Right lung (tissue), 10 donors: ENCODE data around the gene ZC3H13. TPM values are rescaled to one million over a fixed set of nuclear protein-coding genes. Genes with fewer than 3 reads are reported as not detected.
A peak's percentile ranks its signal among the peaks of the same experiment; 100 is the strongest.

Experiments used
- DNase-seq, 2 donors: peaks; one replicate each; pipeline ENCODE4 v3.0.0-alpha.2; 2013
- long read RNA-seq, 8 donors: transcript quantifications; one replicate each; lab custom pipeline, GENCODE V29; 2026
- polyA plus RNA-seq, 5 donors: library from polyadenylated mRNA; unstranded; fragments of 120-200 nt; gene quantifications; one replicate each; pipeline versions ENCODE4 v1.2.1 to v1.2.3, GENCODE V29; 2013; ENCODE audit warnings: inconsistent platforms in 1 of 5, low replicate concordance in 1 of 5; ENCODE audit not compliant: insufficient read length in 5 of 5, insufficient read depth in 1 of 5

ZC3H13 gene
- 10 to 100 TPM; 44.4 to 73.2 (median 64.5) TPM for polyA plus RNA-seq
- long read RNA-seq, donor 1, partial matches to known transcripts = 47 of 54 reads
- long read RNA-seq, donor 1, other reads (novel, unspliced or antisense) = 6 of 54 reads
- long read RNA-seq, donor 2, partial matches to known transcripts = 18 of 19 reads
- long read RNA-seq, donor 2, other reads (novel, unspliced or antisense) = 0 of 19 reads
- long read RNA-seq, donor 3, partial matches to known transcripts = 36 of 39 reads
- long read RNA-seq, donor 3, other reads (novel, unspliced or antisense) = 0 of 39 reads
- long read RNA-seq, donor 4, partial matches to known transcripts = 43 of 44 reads
- long read RNA-seq, donor 4, other reads (novel, unspliced or antisense) = 0 of 44 reads
- long read RNA-seq, donor 5, partial matches to known transcripts = 67 of 67 reads
- long read RNA-seq, donor 5, other reads (novel, unspliced or antisense) = 0 of 67 reads
- long read RNA-seq, donor 6, partial matches to known transcripts = 37 of 37 reads
- long read RNA-seq, donor 6, other reads (novel, unspliced or antisense) = 0 of 37 reads
- long read RNA-seq, donor 7, partial matches to known transcripts = 12 of 12 reads
- long read RNA-seq, donor 7, other reads (novel, unspliced or antisense) = 0 of 12 reads
- long read RNA-seq, donor 8, partial matches to known transcripts = 9 of 14 reads
- long read RNA-seq, donor 8, other reads (novel, unspliced or antisense) = 5 of 14 reads

DNA sequence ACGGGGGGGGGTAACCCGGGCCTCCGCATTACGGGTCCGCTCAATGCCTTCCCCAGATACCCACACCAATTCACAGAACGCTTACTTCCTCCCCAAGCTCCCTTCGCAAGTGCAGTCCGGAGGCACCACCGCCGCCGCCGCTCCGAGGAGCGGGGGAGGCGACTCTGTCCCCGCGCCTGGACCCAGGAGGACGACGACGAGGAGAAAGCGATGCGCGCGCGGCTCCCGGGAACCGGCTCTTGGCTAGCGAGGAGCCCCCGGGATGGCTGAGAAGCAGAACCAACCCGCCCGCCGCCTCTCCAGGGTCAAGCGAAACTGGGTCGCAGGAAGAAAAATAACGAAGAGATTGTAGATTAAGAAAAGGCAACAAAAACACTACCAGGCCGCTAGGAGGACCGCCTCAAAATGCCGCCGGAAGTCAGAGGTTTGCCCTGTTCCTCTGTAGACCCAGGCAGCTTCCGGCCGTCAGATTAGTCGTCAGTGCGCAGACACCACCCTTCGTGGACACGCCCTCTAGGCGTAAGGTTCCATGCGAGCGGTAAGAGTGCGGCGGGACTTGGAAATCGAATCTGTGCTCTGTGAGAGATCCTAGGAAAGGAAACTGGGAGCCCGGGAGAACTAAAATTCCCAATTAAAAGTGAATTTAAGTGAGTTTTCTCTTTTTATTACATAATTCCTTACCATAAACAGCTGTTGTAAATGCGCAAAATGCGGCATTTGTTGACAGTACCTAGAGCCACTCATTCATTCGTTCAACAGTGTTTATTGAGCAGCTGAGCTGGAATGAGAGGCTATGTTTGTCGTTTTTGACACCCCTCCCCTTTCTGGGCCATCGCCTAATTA lies at the start of gene ZC3H13:
Gene ZC3H13 (minus strand): TSS at position 428 of the 843 bp plus-strand sequence. CDS start 7,239 bp downstream, outside the sequence.
- peak; percentile 91 to 92 for DNase-seq

DNA sequence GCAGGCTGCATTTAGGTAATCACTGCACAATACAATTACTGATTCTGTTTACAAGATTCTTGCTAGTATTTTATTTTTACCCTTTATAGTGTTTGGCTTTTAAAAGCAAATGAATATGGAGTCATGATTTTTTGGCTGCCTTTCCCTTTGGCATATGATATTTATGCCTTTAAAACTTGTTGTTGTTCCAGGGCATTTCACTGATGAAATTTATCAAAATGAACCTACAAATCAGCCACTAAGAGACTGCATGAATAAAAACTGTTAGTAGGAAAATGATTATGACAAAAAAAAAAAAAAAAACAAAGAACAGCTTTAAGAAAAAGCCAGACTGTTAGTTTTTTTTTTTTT lies 49.7 kb upstream of the ZC3H13 start:
- DNase-seq = no peak

GRCh38 chr13:46101484-46102254 lies 49.1 kb upstream of the ZC3H13 start:
- DNase-seq = no peak

DNA sequence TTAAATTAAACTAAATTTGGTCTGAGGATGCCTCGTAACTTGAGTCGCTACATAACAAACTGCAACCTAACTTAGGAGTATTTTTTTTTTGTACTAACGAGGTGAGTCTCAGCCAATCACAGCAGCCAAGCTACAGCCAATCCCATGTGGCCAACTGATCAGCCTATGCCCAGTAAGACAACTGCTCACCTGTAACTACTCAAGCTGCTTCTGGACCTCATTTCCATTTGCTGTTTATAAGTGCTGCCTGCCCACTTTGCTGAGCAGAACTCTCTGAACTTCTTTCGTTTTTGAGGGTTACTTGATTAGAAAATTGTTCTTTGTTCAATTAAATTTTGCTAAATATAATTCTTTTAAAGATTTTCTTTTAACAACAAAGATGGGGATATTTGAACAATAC lies 48.5 kb upstream of the ZC3H13 start:
- DNase-seq = no peak

GRCh38 chr13:46100191-46100815 lies 47.8 kb upstream of the ZC3H13 start:
- no peak for DNase-seq

- DNase-seq = no peak
Observed at GRCh38 chr13:46097663-46098062, 45.1 kb upstream of the ZC3H13 start.

GRCh38 chr13:46097015-46097414 lies 44.5 kb upstream of the ZC3H13 start:
- DNase-seq = no peak

GRCh38 chr13:46094478-46094877 lies 41.9 kb upstream of the ZC3H13 start:
- DNase-seq = no peak

DNA sequence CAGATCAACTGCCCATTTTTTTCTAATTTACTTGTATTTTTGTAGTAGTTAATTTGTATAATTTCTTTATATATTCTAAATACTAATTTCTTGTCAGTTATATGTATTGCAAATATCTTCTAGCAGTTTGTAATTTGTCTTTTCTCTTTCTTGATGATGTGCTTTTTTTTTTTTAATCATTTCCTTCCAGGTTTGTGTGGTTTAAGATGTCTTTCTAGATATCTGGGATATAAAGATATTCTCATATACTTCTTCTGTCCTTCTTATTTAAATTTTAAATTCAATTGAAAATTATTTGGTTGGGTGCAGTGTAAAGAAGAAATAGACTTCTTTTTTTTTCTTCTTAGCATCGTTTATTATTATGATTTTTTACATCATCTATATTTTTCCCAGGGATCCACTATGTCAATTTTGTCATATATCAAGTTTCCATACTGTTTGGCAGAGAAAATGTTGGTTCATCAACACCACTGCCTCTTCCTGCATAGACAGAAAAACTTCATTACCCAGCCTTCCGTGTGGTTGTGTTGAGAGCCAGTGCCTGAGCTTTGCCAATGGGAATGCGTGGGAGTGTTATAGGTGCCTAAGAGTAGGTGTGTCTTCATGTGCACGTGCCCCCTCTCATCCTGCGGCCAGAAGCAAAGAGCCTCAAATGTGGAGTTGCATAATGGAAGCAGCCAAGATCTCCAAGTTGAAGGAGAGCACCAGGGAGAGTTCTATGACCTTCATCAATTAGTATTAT lies 36.4 kb upstream of the ZC3H13 start:
- no peak for DNase-seq

GRCh38 chr13:46087481-46087880 lies 34.9 kb upstream of the ZC3H13 start:
- no peak for DNase-seq

DNA sequence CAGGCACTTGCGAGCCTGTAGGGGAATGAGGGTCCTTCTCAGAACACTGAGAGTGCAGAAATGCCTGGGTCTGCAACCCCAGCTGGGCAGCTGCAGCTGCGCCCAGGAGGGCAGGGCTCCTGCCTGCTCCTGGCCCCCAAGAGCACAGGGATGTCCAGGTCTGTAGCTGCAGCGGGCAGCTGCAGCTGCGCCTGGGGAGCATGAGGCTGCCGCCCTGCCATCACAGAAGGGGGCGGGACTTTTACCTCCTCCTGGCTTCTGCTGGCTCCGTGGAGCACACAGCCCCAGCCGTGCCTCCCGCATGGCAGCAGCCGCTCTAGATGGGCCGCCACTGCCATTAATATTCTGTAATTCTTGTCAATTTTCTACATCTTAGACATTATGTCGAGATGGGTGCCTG lies 34.4 kb upstream of the ZC3H13 start:
- DNase-seq = no peak

DNA sequence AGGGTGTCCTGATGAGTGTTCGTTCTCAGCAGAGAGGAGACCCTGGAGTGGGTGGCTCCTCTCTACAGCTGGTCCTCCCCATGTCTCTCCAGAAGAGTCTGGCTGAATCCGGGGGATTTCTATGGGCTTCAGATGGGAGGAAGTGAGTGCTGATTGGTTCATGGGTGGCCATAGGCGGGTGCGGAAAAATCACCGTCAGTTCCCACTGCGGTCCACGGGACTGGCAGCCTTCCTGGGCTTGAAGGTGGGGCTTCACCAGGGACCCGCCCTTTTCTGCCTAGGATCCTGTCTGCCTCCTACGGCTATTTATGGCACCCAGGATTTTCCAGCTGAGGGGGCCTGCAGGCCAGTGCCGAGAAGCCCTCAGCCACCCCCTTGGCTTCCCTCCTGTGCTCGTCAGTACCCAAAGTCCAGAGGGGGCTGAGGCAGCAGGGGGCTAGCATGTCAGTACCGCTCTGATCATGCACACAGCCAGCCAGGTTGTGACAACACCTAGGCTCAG lies 33.9 kb upstream of the ZC3H13 start:
- no peak for DNase-seq

DNA sequence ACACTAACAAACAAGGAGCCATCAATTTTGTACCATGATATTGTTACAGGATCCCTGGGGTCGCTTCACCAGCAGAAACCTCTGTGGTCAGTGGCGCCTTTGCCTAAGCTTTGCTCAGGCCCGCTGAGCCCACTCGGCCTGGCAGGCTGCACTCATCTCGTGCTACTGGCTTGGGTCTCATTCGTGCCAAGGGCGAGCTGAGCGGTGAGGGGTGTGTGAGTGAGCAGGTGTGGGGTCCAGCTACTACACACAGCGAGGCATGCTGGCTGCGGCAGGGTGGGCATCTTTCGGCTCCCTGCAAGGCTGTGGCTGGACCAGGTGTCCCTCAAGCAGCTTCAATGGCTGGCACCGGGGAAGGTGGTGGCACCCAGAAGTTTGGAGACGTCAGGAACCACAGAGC lies 33.2 kb upstream of the ZC3H13 start:
- DNase-seq = no peak

DNA sequence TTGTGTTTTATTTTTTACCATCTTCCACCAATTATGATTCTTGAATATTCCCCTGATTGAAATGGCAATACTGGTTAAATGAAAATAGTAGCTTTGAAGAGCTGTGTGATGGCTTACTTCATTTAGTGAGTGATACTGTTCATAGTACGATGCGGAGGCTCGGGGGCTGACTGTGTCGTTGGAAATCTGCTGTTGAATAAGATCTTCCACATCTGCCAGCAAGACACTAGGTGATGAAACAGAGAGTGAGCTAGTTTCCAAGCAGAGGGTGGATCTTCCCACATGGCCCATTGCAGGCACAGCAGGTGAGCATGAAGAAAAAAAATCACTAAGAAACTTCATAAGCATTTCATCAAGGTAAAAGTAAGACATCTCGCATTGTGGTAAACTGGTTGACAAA lies 29.8 kb upstream of the ZC3H13 start:
- no peak for DNase-seq

GRCh38 chr13:46079770-46080169 lies 27.2 kb upstream of the ZC3H13 start:
- no peak for DNase-seq

- no peak for DNase-seq
Observed at GRCh38 chr13:46077265-46077664, 24.7 kb upstream of the ZC3H13 start.

GRCh38 chr13:46076827-46077226 lies 24.3 kb upstream of the ZC3H13 start:
- DNase-seq = no peak

DNA sequence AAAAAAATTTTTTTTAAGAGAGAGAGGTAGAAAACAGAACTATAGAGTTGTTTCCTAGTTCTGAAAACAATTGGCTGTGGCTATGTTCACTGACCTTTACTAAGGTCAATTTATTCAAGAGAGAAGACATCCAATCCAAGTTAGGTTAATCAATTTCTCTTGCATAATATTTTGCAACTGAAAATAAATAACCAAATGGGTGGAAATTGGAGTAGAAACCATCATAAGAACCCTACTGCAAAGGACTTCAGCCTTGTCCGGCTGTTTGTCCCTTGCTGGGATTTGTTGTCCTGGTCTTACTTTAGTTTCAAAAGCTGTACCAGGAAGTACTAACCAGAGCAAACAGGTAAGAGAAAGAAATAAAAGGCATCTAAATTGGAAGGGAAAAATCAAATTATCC lies 23.3 kb upstream of the ZC3H13 start:
- DNase-seq = no peak

- DNase-seq = no peak
Observed at GRCh38 chr13:46071590-46072249, 19.2 kb upstream of the ZC3H13 start.
